HG02798 (cell line): ENCODE data around the gene UVRAG.
"Not testable (repeated sequence)": the region's sequence is repeated elsewhere in the genome, so short reads cannot be mapped to it uniquely, and the experiment has no call there.

Source experiments
- ATAC-seq: cut with Tn5 transposase; IDR thresholded peaks from one replicate; pipeline ENCODE4 v1.9.1; 2021; ENCODE audit warnings: mild to moderate bottlenecking; ENCODE audit not compliant: unreplicated experiment, poor library complexity

UVRAG gene

DNA sequence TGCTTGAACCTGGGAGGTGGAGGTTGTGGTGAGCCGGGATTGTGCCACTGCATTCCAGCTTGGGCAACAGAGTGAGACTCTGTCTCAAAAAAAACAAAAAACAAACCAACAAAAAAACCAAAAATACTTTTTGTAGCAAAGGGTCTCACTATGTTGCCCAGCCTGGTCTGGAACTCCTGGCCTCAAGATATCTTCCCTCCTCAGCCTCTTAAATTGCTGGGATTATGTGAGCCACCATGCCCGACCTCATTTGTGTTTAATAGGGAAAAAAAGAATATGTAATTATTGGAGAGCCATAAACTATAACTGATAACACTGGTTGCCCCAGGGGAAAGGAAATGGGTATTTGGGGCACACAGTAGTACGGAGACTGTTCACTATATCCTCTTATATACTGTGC, 19.7 kb downstream of the UVRAG start:
- no peak for ATAC-seq

DNA sequence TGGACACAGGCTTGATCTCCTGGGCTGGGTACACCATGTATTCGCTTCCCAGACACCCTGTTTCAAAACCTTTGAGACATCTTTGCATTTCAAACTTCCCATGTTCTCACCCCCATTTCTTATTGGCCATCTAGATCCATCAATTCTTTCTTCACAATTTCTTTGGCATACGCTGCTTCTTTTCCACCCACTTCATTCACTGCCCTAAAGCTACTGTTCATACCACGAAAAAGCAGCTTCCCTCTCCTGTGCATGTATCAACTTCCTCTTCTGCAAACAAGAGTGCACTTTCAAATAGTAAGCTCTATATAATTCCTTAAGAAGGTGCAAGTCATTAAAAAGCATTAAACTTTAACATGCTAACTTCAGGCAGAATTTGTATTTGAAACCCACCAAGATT, 21.4 kb downstream of the UVRAG start:
- ATAC-seq = no peak

DNA sequence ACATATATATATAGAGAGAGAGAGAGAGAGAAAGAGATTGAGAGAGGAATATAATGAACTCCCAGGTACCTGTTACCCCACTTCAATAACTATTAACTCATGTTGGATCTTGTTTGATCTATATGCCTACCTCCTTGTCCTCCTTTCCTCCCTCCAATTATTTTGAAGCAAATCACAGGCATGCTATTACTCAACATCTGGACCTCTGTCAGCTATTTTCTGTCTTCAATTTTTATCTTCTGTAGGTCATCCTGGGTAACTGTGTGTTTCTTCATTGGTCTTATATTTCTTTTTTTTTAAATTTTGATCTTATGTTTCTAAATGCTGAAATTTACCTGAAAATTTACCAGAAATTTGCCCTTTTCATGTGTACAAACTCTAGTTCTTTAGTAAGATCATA, 24.8 kb downstream of the UVRAG start:
- no peak for ATAC-seq

DNA sequence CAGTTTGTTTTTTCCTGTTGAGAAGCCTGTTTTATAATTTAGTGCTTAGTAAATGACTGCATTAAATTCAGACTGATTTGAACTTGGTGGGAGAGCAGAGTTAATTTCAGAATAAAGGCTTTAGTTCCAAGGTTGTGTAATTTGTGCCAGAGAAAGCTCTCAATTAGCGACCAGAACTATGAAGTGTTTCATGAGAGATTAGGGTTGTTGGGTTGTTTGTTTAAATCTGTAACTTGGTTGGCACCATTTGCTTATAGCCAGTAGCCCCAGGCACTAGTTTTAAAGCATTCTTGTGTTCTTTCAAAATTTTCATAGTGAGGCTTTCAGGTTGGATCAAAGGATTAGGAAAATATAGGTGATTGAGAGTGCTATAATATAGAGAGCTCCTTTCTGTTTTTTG, 25.5 kb downstream of the UVRAG start:
- ATAC-seq = no peak

DNA sequence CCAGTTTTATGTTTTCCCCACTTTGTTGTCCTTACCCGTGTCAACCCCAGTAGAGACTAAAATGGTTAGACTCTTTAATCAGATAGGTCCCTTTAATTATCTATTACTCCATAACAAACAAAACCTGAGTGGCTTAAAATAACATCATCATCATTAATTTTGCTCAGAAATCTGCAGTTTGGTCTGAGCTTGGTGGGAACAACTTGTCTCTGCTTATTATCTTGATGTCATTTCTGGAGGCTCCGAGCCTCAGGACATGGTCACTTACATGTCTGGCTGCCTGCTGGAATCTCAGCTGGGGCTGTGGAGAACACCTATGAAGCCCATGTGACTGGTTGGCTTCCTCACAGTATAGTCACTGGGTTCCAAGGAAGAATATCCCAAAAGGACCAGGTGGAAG, 26.7 kb downstream of the UVRAG start:
- no peak for ATAC-seq

DNA sequence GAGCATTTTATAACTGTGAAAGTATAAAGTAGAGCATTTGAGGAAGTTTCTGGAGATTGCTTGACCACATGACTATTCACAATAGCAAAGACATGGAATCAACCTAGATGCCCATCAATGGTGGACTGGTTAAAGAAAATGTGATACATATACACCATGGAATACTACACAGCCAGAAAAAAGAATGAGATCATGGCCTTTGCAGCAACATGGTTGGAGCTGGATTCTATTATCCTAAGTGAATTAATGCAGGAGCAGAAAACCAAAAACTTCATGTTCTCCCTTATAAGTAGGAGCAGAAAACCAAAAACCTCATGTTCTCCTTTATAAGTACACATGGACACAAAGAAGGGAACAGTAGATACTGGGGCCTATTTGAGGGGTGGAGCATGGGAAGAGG, 30.3 kb downstream of the UVRAG start:
- ATAC-seq = no peak

DNA sequence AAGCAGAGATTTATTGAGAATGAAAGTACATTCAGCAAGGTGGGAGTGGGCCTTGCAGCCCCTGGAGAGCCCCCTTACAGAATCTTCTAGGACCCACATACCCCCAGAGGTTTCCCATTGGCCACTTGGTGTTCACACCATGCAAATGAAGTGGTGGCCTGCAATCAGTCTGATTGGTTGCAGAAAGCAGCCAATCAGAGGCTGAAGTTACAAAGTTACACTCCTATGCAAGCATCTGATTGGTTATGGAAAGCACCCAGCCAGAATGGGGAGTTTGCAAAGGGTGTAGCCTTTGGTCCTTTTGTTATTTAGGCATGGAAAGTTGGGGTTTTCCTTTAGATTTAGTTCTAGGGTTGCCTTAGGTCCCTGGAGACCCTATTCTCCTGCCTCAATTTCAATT, 34.9 kb downstream of the UVRAG start:
- ATAC-seq = no peak

DNA sequence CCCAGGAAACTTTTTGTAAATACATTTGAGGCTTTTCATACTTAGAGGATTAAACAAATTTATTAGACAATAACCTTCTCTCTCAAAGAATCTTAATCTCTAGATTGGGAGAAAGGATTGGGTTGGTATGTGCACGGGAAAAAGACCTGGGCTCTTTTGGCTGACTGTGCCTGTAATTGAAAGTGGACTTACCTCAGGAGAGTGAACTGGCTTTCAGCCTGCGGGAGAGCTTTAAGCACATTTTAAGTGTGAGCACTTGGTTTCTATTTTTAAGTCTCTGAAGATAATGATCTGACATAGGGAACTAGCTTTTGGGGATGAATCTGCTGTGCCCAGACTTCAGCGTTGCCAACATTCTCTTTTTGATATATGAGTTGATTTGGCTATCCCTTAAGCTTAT, 35.8 kb downstream of the UVRAG start:
- no peak for ATAC-seq

DNA sequence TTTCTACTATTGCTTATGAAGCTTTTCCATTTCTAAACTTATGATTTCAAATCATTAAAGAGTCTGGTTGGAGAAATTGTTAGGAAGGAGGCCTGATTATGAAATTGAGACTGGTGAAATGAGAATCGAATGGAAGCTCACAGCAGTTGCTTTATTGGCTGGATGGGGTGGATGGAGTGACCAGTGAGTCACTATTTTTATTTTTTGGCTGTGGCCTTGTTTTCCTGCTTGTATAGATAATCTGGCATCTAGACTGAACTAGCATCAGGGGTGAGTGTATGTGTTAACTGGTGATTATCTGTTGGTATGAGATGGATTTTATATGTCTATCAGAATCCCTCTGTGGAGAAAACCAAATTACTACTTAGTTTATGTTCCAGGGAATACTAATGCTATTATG, 36.2 kb downstream of the UVRAG start:
- ATAC-seq = no peak

DNA sequence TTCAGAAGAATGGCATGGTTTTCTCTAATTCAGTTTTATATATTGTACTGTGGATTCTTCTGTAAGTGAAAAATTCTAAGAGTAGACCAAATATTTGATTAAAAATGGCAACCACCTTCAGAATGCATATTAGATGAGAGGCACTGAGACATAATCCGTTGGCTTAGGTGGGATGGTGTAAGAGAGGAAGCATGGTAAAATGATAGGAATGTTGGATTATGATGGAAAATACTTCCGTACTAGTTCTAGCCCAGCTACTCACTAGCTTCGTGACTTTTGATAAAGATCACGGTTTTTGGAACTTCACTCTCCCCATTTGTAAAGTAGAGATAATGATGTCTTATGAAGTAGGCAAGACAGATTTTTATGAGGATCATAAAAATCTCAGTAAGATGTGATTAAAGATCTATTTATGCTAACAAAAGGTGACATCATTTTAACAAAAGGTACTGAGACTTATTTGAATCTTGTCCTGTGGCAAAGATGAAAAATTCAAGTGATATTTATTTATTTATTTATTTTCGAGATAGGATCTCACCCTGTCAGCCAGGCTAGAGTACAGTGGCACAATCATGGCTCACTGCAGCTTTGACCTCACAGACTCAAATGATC, 37.5 kb downstream of the UVRAG start:
- no peak for ATAC-seq

DNA sequence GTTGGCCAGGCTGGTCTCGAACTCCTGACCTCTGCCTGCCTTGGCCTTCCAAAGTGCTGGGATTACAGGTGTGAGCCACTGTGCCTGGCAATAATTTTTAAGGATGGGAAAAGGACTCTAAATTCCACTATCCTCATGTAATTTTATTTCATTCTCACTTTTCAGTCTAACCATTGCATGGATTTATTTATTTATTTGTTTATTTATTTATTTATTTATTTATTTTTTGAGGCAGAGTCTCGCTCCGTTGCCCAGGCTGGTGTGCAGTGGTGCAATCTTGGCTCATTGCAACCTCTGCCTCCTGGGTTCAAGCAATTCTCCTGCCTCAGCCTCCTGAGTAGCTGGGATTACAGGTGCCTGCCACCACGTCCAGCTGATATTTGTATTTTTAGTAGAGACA, 38.6 kb downstream of the UVRAG start:
- not testable (repeated sequence) for ATAC-seq

DNA sequence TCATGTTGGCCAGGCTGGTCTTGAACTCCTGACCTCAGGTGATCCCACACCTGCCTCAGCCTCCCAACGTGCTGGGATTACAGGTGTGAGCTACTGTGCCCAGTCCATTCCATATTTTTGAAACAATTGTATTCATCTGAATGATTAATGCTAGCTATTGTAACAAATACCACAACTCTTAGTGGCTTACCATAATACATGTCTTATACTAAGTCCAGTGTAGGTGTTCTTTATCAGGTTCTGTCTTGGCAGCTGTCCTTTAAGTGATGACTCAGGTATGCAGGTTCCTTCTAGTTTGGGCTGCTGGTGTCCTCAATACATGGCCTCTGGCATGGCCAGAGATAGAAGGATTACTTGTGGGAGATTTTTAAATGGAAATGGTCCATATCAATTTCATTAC, 39.0 kb downstream of the UVRAG start:
- no peak for ATAC-seq

DNA sequence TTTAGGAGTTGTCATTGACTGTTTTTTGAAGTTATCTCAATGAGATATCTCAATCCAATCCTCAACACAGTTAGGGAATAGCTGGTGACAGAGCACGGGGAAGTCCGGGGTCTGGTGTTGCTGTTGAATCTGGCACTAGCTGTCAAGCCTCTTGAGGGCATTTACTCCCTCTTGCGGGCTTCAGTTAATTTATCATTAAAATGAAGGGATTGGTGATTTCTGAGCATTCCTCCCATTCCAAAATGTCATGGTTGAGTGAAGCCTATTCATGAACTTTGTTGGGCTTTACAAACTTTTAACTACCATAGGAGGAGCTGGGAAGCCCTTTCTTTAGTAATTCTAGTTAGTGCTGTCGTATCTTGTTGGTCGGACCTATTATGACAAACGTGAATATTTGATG, 40.2 kb downstream of the UVRAG start:
- no peak for ATAC-seq

DNA sequence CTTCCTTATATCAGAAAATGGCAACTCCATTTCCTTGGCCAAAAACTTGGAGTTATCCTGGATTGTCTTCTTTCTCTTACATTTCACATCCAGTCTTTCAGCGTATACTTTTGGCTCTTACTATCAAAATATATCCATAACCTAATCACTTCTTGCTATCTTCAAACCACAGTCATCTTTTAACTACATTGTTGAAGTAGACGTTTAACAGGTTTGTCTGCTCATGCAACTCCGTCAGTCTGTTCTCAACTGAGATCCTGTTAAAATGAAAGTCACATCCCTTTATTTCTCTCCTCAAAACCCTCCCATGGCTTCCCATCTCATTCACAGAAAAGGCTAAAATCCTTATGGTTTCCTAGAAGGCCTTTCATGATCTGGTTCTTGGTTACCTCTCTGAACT, 41.9 kb downstream of the UVRAG start:
- no peak for ATAC-seq

DNA sequence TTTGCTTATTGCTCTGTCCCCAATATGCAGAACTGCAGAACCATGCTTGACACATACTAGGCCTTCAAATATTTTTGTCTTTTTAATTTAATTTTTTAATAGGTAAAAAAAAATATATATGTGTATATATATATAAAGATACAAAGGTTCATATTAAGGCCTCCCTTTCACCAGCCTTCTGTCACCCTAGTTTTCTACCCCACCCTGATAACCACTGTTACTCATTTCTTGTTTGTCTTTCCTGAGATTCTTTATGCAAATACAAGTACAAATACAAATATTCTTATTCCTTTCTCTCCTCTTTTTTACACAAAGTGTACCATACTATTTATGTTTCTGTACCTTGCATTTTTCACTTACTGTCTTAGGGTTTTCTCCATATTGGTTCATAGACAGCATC, 43.0 kb downstream of the UVRAG start:
- no peak for ATAC-seq

DNA sequence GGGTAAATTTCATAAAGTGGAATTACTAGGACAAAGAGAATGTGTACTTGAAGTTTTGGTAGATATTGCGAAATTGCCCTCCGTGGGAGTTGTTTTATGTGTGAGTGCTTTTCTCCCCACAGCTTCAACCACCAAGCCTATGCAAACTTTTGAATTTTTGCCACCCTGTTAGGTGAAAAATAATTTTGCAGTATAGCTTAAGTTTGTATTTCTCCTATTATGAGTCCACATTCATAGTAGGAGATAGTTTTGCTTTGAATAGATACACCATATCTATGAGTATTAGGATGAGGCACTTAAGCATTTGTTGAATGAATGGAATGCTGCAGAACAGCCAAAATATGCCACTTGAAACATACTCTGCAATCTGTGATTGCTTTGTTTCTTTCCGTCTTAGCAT, 43.6 kb downstream of the UVRAG start:
- no peak for ATAC-seq

DNA sequence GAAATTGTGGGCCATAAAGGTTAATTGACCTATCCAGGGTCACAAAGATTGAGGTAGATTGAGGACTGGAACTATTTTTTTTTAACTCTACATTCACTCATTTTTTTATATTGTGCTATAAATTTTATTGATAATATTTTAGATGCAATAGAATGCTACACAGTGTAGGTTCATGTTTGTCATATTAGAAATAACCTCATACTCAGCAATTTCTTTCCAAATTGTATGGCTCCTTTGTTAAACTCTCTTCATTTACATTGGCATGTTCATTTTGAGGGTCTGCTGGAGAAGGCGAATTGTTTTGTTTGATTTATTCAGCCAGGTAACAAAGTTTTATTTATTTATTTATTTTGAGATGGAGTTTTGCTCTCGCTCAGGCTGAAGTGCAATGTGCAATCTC, 44.6 kb downstream of the UVRAG start:
- ATAC-seq = no peak

DNA sequence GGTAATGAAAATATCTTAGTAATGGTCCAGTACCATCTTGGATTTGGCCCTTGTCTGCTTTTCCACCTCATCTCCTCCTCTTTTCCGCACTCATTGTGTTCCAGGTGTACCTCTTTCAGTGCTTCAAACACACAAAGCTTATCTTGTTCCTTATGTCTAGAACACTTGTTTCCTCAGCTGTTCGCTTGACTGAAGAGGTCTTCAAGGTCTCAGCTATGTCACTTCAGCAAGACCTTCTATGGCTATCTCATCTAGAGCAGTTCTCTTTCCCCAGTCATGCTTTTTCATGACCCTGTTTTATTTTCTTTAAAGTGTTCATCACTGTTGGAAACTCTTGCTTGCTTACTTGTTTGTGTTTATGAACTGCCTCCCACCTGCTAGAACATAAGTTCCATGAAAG, 47.4 kb downstream of the UVRAG start:
- no peak for ATAC-seq

DNA sequence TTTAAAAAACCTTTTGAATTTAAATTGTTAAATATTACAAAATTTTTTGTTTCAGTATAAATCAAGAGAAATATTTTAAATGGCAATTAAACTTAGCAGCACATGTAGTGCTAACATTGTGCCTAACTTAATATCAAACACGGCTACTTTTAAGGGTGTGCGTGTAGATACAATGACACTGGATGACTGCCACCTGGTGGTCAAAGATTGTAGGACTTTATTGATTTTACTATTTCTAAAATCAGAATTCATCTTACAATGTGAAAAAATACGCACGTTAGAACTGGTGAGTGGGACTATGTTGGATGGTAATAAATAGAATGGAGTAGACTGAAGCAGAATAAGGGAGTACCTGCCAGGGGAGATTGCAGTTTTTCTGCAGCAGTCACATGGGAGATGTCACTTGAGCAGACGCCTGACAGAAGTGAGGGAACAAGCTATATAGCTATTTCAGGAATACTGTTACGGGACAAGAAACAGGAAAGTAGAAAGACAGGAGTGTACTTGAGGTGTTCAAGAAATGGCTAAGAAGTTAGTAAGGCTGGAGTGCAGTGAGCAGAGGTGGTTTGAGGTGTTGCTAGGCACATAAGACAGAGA, 52.9 kb downstream of the UVRAG start:
- ATAC-seq = peak; percentile 43

DNA sequence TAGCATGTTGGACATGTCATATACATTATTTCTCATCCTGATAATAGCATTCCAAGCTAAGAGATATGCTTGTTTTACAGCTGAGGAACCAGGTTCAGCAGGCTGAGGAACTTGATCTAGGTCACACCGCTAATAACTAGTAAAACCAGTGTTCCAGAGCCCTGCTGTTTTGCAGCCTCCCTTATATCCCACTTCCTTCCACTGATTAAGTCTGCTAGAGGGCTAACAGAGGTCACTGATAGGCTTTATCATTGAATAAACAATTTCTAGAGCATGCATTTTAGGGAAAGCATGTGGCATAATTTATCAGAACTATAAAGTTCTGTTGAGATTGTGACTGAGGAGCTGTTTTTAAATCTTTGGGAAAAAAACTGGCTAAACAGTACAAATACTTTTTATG, 54.0 kb downstream of the UVRAG start:
- no peak for ATAC-seq

DNA sequence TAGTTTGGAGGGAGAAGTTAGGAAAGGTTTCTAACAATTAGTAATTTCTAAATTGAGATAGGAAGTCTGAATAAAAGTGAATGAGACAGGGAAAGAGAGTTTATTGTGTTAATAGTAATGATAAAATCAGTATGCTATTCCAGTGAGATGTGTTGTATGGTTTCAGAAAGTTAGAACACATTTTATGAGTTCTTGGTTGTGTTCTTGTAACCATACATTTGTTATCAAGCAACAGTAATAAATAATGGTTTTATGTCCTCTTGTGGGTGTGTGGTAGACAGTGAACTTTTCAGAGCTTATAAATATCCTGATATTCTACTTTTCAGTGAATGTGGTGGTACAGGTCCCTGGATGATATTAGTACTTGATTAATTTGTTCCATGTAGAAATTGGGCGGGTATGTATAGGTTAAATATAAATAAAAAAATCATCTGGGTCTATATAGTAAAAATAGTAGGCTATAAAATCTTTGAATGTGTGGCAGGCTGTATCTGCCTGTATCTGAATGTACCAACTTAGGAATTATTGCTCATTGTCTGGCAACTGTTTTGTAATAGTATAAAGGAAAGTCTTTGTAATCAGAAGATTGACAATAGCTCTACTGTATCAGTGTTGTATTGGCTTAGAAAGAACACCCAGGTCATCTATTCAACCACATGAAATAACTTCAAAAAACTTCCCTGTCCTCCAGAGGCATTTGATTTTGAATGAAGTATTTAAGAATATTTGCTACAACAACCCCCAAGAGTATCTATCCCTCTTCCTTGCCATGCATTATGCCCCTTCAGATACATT, 54.8 kb downstream of the UVRAG start:
- ATAC-seq = no peak

DNA sequence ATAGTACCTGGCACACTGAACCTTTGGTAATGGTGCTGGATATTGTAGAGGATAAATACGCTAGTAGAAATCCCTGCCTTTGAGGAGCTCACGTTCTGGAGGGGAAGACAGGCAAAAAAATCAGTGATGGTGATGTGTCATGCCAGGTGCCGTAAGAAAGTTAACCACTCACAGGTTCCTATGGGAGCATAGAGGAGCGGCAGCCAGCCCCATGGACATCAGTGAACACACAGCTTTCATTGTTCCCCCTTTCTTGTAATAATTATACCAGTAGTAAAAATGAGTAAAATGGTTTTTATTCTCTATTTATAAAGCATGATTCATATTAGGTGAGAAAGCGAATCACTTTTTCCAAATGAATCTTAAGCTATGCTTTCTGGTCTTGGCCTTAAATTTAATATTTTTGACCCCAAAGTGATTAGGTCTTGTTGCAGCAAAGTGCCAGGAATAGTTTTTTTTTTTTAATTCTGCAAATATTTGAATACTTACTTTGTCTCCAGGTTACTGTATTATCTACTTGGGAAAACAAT, 57.9 kb downstream of the UVRAG start:
- ATAC-seq = no peak
